GM12874 (cell line): ENCODE results near the gene CHCHD5.

ENCODE experiments used
- CTCF ChIP-seq: IDR thresholded peaks from 2 replicates; pipeline ENCODE4 v1.5.1; 2011; ENCODE audit warnings: low read depth, mild to moderate bottlenecking, control low read depth, low read length, moderate library complexity; ENCODE audit not compliant: insufficient read depth

CHCHD5 gene

GRCh38 chr2:112605926-112606325 is 21.5 kb downstream of the CHCHD5 start:
- no peak for TF ChIP-seq CTCF

GRCh38 chr2:112606547-112606946 is 22.1 kb downstream of the CHCHD5 start:
- TF ChIP-seq CTCF = no peak

GRCh38 chr2:112607680-112608438 is 23.4 kb downstream of the CHCHD5 start:
- no peak for TF ChIP-seq CTCF

GRCh38 chr2:112614201-112614840 is 29.9 kb downstream of the CHCHD5 start:
- TF ChIP-seq CTCF = no peak

- no peak for TF ChIP-seq CTCF
Measured at GRCh38 chr2:112615051-112615450, 30.6 kb downstream of the CHCHD5 start.

- no peak for TF ChIP-seq CTCF
Measured at GRCh38 chr2:112618383-112618782, 34.0 kb downstream of the CHCHD5 start.

GRCh38 chr2:112621790-112622527 is 37.5 kb downstream of the CHCHD5 start:
- TF ChIP-seq CTCF = no peak
